ENCODE measurements around the gene HIP1.

DNA sequence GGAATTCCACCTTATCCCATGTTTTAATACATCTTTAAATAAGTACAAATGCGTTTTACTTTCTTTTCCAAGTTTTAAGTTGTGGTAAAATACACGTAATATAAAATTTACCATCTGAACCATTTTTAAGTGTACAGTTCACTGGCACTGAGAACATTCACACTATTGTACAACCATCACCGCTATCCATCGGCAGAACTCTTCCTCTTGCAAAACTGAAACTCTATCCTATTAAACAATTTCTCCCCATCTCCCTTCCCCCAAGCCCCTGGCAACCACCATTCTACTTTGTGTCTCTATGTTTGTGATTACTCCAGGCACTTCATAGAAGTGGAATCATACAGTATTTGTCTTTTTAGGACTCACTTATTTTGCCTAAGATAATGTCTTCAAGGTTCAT is 33.8 kb downstream of the HIP1 start:
- no peak for TF ChIP-seq JUNB (IDR thresholded peaks at IDR 0.05)
- TF ChIP-seq, protein P1, sequence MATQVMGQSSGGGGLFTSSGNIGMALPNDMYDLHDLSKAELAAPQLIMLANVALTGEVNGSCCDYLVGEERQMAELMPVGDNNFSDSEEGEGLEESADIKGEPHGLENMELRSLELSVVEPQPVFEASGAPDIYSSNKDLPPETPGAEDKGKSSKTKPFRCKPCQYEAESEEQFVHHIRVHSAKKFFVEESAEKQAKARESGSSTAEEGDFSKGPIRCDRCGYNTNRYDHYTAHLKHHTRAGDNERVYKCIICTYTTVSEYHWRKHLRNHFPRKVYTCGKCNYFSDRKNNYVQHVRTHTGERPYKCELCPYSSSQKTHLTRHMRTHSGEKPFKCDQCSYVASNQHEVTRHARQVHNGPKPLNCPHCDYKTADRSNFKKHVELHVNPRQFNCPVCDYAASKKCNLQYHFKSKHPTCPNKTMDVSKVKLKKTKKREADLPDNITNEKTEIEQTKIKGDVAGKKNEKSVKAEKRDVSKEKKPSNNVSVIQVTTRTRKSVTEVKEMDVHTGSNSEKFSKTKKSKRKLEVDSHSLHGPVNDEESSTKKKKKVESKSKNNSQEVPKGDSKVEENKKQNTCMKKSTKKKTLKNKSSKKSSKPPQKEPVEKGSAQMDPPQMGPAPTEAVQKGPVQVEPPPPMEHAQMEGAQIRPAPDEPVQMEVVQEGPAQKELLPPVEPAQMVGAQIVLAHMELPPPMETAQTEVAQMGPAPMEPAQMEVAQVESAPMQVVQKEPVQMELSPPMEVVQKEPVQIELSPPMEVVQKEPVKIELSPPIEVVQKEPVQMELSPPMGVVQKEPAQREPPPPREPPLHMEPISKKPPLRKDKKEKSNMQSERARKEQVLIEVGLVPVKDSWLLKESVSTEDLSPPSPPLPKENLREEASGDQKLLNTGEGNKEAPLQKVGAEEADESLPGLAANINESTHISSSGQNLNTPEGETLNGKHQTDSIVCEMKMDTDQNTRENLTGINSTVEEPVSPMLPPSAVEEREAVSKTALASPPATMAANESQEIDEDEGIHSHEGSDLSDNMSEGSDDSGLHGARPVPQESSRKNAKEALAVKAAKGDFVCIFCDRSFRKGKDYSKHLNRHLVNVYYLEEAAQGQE (IDR thresholded peaks at IDR 0.05), result no peak
- TF ChIP-seq, protein P2, sequence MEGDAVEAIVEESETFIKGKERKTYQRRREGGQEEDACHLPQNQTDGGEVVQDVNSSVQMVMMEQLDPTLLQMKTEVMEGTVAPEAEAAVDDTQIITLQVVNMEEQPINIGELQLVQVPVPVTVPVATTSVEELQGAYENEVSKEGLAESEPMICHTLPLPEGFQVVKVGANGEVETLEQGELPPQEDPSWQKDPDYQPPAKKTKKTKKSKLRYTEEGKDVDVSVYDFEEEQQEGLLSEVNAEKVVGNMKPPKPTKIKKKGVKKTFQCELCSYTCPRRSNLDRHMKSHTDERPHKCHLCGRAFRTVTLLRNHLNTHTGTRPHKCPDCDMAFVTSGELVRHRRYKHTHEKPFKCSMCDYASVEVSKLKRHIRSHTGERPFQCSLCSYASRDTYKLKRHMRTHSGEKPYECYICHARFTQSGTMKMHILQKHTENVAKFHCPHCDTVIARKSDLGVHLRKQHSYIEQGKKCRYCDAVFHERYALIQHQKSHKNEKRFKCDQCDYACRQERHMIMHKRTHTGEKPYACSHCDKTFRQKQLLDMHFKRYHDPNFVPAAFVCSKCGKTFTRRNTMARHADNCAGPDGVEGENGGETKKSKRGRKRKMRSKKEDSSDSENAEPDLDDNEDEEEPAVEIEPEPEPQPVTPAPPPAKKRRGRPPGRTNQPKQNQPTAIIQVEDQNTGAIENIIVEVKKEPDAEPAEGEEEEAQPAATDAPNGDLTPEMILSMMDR (IDR thresholded peaks at IDR 0.05), result no peak
- TF ChIP-seq, protein P3, sequence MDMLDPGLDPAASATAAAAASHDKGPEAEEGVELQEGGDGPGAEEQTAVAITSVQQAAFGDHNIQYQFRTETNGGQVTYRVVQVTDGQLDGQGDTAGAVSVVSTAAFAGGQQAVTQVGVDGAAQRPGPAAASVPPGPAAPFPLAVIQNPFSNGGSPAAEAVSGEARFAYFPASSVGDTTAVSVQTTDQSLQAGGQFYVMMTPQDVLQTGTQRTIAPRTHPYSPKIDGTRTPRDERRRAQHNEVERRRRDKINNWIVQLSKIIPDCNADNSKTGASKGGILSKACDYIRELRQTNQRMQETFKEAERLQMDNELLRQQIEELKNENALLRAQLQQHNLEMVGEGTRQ (IDR thresholded peaks at IDR 0.05), result no peak
- TF ChIP-seq EP300 (IDR thresholded peaks at IDR 0.05), result no peak
- TF ChIP-seq, protein P4, sequence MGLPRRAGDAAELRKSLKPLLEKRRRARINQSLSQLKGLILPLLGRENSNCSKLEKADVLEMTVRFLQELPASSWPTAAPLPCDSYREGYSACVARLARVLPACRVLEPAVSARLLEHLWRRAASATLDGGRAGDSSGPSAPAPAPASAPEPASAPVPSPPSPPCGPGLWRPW (IDR thresholded peaks at IDR 0.05), result no peak
- TF ChIP-seq JUN (IDR thresholded peaks at IDR 0.05), result no peak
- no peak for TF ChIP-seq SMC3 (IDR thresholded peaks at IDR 0.05)
- TF ChIP-seq POLR2AphosphoS2 (conservative IDR thresholded peaks at IDR 0.05; ENCODE audit: low read length), result no peak
- no peak for TF ChIP-seq CBX8 (IDR thresholded peaks at IDR 0.05)
- no peak for TF ChIP-seq KDM5A (IDR thresholded peaks at IDR 0.05)
